ENCODE results near the gene ARHGEF40.

DNA sequence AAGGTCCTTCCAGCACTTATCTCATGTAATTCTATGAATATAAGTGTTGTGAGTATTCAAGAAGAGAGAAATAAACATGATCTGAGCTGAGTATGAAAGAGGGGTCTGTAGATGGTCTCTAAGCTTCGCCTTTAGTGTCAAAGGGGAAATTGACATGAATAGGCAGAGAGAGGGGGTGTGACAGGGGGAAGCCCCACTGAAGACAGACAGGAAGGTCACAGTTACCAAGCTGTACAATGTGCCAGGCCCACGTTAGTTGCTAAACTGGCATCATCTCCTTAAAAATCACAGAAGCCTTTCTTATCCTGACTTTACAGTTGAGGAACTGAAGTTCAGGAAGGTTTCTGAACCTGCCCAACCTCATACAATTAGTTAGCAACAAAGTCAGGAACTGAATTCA is 7.6 kb downstream of the ARHGEF40 start:
- TF ChIP-seq BHLHE40 (IDR thresholded peaks at IDR 0.05; ENCODE audit: borderline replicate concordance) = no peak
- no peak for TF ChIP-seq FOXK2 (IDR thresholded peaks at IDR 0.05)
- no peak for TF ChIP-seq SP1 (IDR thresholded peaks at IDR 0.05)
- TF ChIP-seq CTBP1 (IDR thresholded peaks at IDR 0.05; ENCODE audit: borderline replicate concordance) = no peak
